Activated B cell treated with CpG ODN at 0.5 μM for 24 hours (primary cell): Measurements from ENCODE around the gene STAT6. TPM values are rescaled to one million over a fixed set of nuclear protein-coding genes. Genes with fewer than 3 reads are reported as not detected.

ENCODE experiments used
- ATAC-seq: fragments of 200-7000 bp; cut with Tn5 transposase; one replicate; pipeline ENCODE4 v1.10.0; 2021; ENCODE audit warnings: low read depth, mild to moderate bottlenecking, moderate library complexity
- CTCF ChIA-PET: fragments of 350-600 bp; sonication (Branson Sonifier 250); formaldehyde crosslinking; loops from one replicate; lab custom pipeline; 2021; ENCODE audit warnings: antibody characterized with exemption; lab: Charles Lee
- POLR2A ChIA-PET: fragments of 350-600 bp; sonication (Branson Sonifier 250); formaldehyde crosslinking; loops from one replicate; lab custom pipeline; 2021; ENCODE audit warnings: antibody characterized with exemption; lab: Charles Lee
- DNase-seq: peaks from one replicate; pipeline ENCODE4 v3.0.0; 2022
- H3K27ac Mint-ChIP-seq: one replicate; pipeline ENCODE4 v1.8.0; 2020; ENCODE audit warnings: mixed read lengths
- H3K27me3 Mint-ChIP-seq: one replicate; pipeline ENCODE4 v1.8.0; 2021; ENCODE audit warnings: mixed read lengths
- H3K36me3 Mint-ChIP-seq: one replicate; pipeline ENCODE4 v1.8.0; 2021; ENCODE audit warnings: low read depth, mixed read lengths
- H3K4me1 Mint-ChIP-seq: one replicate; pipeline ENCODE4 v1.8.0; 2021; ENCODE audit warnings: mixed read lengths
- H3K4me3 Mint-ChIP-seq: one replicate; pipeline ENCODE4 v1.8.0; 2020; ENCODE audit warnings: mild to moderate bottlenecking, mixed read lengths
- H3K9me3 Mint-ChIP-seq: one replicate; pipeline ENCODE4 v1.8.0; 2020; ENCODE audit warnings: mixed read lengths
- intact Hi-C: fragments of 100-400 bp; cut with micrococcal nuclease; formaldehyde crosslinking; loops from one replicate; pipeline ENCODE4 v1.15.1; 2024
- total RNA-seq: library from RNA; stranded (reverse); gene quantifications from 2 replicates; pipeline ENCODE4 v1.2.3, GENCODE V29; 2022
- TF ChIP-seq, protein P1 (sequence below): fragments of 200-600 bp; IDR thresholded peaks from one replicate; pipeline ENCODE4 v1.8.0; 2022; ENCODE audit warnings: antibody characterized with exemption, mild to moderate bottlenecking

Gene STAT6
- total RNA-seq, 1 donor from 2014 or later: 745 TPM

DNA sequence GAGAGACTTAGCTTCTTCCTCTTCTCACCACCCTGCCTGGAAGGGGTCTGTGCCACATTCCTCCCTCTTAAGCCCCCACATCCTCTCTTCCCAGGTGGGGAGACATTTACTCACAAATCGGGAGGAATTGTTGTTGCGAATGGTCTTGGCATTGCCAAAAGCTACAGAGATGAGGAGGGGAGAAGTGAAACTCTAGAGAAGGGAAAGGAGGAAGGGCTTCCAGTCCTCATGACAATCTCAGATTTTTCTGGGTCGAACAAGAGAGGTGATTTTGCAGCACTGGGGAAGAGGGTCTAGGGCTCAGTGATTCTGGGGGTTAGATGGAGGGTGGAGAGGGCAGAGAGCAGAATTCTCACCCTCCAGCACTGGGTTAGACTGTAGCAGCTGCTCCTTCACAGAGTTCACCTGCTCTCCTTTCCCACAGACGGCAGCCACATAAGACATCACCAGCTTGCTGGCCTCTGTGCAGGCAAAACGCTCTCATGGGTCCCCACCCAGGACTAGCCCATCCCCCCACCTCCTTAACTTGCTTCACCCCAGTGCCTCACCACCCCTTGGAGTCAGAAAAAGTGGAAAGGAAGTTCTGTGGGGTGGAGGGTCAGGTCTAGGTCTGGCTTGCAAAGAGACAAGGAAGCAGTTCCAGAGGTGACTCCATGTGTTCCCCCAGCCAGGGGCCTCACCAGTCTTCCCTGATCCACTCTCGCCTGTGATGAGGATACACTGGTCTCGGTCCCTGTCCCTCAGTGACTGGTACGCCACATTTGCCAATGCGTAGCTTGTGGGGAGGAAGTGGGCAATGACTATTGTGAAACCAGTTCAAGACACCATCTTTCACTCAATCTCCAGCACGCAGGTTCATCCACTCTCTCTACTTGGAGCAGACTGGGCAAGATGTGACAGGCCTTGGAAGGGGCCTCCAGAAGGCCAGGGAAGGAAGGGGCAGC lies 63.9 kb downstream of the STAT6 start:
- peaks cover 22% of the 10 kb centered on the region for H3K4me1 Mint-ChIP-seq
- TF ChIP-seq, protein P1, sequence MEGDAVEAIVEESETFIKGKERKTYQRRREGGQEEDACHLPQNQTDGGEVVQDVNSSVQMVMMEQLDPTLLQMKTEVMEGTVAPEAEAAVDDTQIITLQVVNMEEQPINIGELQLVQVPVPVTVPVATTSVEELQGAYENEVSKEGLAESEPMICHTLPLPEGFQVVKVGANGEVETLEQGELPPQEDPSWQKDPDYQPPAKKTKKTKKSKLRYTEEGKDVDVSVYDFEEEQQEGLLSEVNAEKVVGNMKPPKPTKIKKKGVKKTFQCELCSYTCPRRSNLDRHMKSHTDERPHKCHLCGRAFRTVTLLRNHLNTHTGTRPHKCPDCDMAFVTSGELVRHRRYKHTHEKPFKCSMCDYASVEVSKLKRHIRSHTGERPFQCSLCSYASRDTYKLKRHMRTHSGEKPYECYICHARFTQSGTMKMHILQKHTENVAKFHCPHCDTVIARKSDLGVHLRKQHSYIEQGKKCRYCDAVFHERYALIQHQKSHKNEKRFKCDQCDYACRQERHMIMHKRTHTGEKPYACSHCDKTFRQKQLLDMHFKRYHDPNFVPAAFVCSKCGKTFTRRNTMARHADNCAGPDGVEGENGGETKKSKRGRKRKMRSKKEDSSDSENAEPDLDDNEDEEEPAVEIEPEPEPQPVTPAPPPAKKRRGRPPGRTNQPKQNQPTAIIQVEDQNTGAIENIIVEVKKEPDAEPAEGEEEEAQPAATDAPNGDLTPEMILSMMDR: no peak
- H3K4me3 Mint-ChIP-seq: peak overlapping the region; percentile 53
- H3K27ac Mint-ChIP-seq: peak overlapping the region; percentile 75
- no peaks in the 10 kb centered on the region for H3K36me3 Mint-ChIP-seq
- H3K9me3 Mint-ChIP-seq: no peaks in the 10 kb centered on the region
- H3K27me3 Mint-ChIP-seq: no peaks in the 10 kb centered on the region
- ATAC-seq (peak; percentile 64), DNase-seq (no peak)
- ChIA-PET CTCF (interaction anchor here (1.0 to 1.2 kb wide), 5 partner anchors 12 to 77 kb away, joined by 3 to 5 read pairs (median 3); partner anchors contain the start of gene STAT6), POLR2A (interaction anchor here (0.6 to 1.6 kb wide), 5 partner anchors 9 to 65 kb away, joined by 3 to 7 read pairs (median 4); partner anchors contain the start of gene STAT6)
- intact Hi-C loops: loop anchor here (2.0 kb wide), 1 partner anchor 16 kb away; no protein-coding TSS in a partner anchor

DNA sequence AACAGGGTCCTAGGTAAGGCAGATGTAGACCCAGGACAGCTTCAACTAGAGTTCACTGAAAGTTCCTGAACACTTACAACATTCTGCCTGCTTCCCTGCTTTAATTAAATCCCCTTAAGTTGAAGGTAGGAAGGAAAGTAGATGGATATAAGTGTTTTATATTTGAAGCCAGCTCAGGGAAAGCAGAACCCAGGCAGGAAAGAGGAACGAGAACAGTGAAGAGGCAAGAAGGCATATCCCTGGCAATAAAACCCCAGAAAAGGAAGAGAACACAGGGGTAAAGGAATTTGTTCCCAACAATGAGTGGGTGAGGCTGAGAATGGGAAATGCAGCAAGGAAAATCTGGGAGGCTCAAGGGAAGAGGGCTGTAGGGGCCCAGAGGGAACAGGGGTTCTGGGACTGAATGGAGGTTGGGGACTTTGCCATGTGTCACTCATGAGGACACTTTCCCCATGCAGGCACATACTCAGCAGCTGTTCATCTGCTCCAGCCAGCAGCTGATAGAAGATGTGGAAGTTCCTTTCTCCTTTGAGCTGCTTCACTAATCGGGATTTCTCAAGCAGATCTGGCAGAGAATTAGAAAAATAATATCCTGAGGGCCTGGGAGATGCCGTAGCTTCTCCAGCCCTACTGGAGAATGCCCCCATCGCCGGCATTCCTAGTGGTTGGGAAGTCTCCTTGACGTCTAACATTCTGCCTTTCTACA lies 64.9 kb downstream of the STAT6 start:
- CTCF ChIA-PET: interaction anchor here (1.0 to 1.2 kb wide), 3 partner anchors 11 to 42 kb away, joined by 3 to 4 read pairs (median 3); no protein-coding TSS in a partner anchor
- intact Hi-C loops: loop anchor here (2.0 kb wide), 1 partner anchor 17 kb away; no protein-coding TSS in a partner anchor
- H3K4me1 Mint-ChIP-seq: peaks cover 22% of the 10 kb centered on the region
- no peaks in the 10 kb centered on the region for H3K36me3 Mint-ChIP-seq
- no peak for DNase-seq
- no peaks in the 10 kb centered on the region for H3K9me3 Mint-ChIP-seq
- POLR2A ChIA-PET: interaction anchor here (1.6 kb wide), 1 partner anchor 13 kb away, joined by 7 read pairs; no protein-coding TSS in a partner anchor
- no peak for ATAC-seq
- TF ChIP-seq, protein P1: no peak
- H3K4me3 Mint-ChIP-seq: no peak overlapping the region
- no peaks in the 10 kb centered on the region for H3K27me3 Mint-ChIP-seq
- no peak overlapping the region for H3K27ac Mint-ChIP-seq

Other genes starting within 250 kb of the STAT6 start
- gene SDR9C7, start 177.0 kb downstream of the STAT6 start, total RNA-seq: not detected in 2 replicates
- gene RDH16, start 153.8 kb downstream of the STAT6 start, total RNA-seq: 0.47 and 0.76 TPM in 2 replicates
- 12.6 and 13.3 TPM in 2 replicates for gene ZBTB39, start 104.8 kb downstream of the STAT6 start, total RNA-seq
- not detected in 2 replicates for gene TAC3, start 94.8 kb downstream of the STAT6 start, total RNA-seq
- gene MYO1A, start 61.2 kb downstream of the STAT6 start, total RNA-seq: 0.39 and 0.71 TPM in 2 replicates
- gene NEMP1, start 32.6 kb downstream of the STAT6 start, total RNA-seq: 23.0 and 27.6 TPM in 2 replicates
- gene NAB2, start 22.2 kb downstream of the STAT6 start, total RNA-seq: 20.4 and 22.1 TPM in 2 replicates
- 0.56 and 0.95 TPM in 2 replicates for gene LRP1, start 17.1 kb upstream of the STAT6 start, total RNA-seq
- not detected in 2 replicates for gene LRP1-AS, start 36.3 kb upstream of the STAT6 start, total RNA-seq
- gene NXPH4, start 105.4 kb upstream of the STAT6 start, total RNA-seq: 3.4 and 3.5 TPM in 2 replicates
- 268 and 270 TPM in 2 replicates for gene SHMT2, start 118.3 kb upstream of the STAT6 start, total RNA-seq
- 4.6 and 5.5 TPM in 2 replicates for gene STAC3, start 139.8 kb upstream of the STAT6 start, total RNA-seq